ENCODE results near the gene RAMP1. TPM values are rescaled to one million over a fixed set of nuclear protein-coding genes. Genes with fewer than 3 reads are reported as not detected.

RAMP1 gene
- 10 to 100 TPM in 1 of 2 donors, 1 to 10 TPM in 1; 2.7 to 27.2 TPM for total RNA-seq

DNA sequence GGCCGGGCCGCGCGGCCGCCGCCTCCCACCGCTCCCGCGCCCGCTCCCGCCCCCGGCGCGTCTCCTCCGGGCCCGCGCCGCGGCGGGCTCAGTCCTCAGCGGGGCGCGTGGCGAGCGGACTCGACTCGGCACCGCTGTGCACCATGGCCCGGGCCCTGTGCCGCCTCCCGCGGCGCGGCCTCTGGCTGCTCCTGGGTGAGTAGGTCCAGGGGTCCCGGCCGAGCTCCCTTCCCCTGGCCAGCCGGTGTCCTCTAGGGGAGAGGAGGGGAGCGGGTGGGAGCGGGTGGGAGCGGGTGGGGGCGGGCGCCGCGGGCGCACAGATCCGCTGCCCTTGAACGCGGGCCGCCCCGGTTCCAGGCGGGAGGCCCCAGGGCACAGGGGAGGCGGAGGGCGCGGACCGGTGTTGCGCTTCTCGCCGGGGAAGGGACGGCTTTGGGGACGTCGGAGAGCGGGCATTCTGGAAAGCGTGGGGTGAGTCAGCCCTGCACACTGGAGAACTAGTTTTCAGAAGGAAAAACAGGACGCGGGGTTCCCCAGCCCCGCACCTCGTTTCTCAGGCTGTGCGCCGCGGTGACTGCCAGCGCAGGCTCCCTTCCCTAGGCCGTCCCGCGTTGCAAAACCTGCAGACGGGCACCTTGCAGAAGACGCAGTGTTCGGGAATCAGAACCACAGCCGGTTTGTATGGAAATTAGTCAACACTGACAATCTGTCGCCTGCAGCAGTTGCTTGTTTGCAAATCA is at the start of gene RAMP1:
Gene RAMP1 (plus strand): TSS at position 91 of the 740 bp plus-strand sequence. CDS start 53 bp downstream, at position 144.
- Histone ChIP-seq H3K27me3 (no peaks in the 10 kb centered on the region), H3K9me3 (no peaks in the 10 kb centered on the region), H3K27ac (peak within 1 kb of the TSS; percentile 53), H3K36me3 (no peaks in the 10 kb centered on the region), H3K4me1 (no peaks in the 10 kb centered on the region), H3K9ac (ENCODE audit: low read depth in 2 of 2, low read length in 2 of 2) (peak within 1 kb of the TSS; percentile 8 to 40), H3K4me3 (peak within 1 kb of the TSS; percentile 40)
- no peak for DNase-seq
- TF ChIP-seq, protein P1, sequence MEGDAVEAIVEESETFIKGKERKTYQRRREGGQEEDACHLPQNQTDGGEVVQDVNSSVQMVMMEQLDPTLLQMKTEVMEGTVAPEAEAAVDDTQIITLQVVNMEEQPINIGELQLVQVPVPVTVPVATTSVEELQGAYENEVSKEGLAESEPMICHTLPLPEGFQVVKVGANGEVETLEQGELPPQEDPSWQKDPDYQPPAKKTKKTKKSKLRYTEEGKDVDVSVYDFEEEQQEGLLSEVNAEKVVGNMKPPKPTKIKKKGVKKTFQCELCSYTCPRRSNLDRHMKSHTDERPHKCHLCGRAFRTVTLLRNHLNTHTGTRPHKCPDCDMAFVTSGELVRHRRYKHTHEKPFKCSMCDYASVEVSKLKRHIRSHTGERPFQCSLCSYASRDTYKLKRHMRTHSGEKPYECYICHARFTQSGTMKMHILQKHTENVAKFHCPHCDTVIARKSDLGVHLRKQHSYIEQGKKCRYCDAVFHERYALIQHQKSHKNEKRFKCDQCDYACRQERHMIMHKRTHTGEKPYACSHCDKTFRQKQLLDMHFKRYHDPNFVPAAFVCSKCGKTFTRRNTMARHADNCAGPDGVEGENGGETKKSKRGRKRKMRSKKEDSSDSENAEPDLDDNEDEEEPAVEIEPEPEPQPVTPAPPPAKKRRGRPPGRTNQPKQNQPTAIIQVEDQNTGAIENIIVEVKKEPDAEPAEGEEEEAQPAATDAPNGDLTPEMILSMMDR (IDR thresholded peaks at IDR 0.05): no peak
- intact Hi-C loops (cut with DNase I): loop anchor here (5.0 kb wide), 2 partner anchors 248 to 403 kb away; no protein-coding TSS in a partner anchor

DNA sequence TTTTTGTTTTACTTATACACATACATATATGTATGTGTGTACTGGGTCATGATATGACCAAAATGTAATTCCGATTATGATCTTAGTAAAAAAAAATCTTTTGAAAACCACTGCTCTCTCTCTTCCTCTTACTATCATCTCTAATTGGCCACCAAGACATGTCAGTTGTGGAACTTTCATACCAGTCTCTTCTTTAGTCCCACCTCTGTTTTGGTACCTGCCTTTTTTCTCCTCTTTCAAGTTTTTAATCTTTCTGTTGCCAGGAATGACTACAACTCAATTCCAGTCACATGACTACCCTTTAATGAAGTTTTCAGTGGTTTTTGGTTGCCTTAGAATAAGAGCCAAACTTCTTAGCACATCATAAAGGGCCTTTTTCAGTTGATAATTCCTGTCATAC is 43.8 kb upstream of the RAMP1 start:
- no peak overlapping the region for H3K4me3 ChIP-seq
- H3K27ac ChIP-seq: no peak overlapping the region
- H3K36me3 ChIP-seq: no peaks in the 10 kb centered on the region
- DNase-seq: no peak
- no peak overlapping the region for H3K9ac ChIP-seq (ENCODE audit: low read depth in 2 of 2, low read length in 2 of 2)
- intact Hi-C loops (cut with DNase I): no loop called here
- no peaks in the 10 kb centered on the region for H3K4me1 ChIP-seq
- TF ChIP-seq, protein P1 (IDR thresholded peaks at IDR 0.05): no peak
- no peaks in the 10 kb centered on the region for H3K27me3 ChIP-seq
- no peaks in the 10 kb centered on the region for H3K9me3 ChIP-seq

DNA sequence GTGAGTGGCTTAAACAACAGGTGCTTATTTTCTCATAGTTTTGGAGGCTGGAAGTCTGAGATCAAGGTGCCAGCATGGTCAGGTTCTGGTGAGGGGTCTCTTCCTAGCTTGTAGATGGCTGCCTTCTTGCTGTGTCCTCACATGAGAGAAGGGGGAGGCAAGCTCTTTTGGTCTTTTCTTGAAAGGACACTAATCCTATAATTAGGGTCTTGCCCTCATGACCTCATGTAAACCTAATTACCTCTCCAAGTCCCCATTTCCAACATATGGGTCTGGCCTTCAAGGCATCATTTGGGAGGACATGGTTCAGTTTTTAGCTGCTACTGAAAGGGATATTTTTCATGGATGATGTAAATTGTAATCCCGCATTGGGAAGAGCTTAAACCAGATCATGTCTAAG is 42.9 kb upstream of the RAMP1 start:
- Histone ChIP-seq H3K9ac (ENCODE audit: low read depth in 2 of 2, low read length in 2 of 2) (no peak overlapping the region), H3K4me1 (no peaks in the 10 kb centered on the region), H3K27ac (no peak overlapping the region), H3K36me3 (no peaks in the 10 kb centered on the region), H3K27me3 (no peaks in the 10 kb centered on the region), H3K4me3 (no peak overlapping the region), H3K9me3 (no peaks in the 10 kb centered on the region)
- no peak for DNase-seq
- TF ChIP-seq, protein P1 (IDR thresholded peaks at IDR 0.05): no peak
- intact Hi-C loops (cut with DNase I): no loop called here

DNA sequence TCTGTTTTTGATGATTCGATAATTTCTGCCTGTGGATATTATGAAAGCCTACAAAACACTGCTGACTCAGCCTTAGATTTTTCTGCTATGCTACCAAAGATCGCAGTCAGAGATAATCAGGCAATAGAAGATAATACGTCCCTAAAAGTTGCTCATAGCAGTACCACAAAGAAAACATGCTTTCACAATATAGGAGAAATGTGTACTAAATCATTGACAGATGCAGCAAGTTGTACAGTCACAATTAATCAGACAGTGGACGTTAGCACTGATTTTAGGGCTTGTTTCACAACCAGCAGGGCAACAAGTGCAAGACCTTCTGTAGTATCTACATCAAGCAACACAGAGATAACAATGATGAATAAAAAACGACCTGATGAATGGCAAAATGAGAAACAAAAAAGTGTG is 41.4 kb upstream of the RAMP1 start:
- TF ChIP-seq, protein P1 (IDR thresholded peaks at IDR 0.05): no peak
- H3K4me1 ChIP-seq: no peaks in the 10 kb centered on the region
- H3K4me3 ChIP-seq: no peak overlapping the region
- no peak for DNase-seq
- intact Hi-C loops (cut with DNase I): no loop called here
- H3K9me3 ChIP-seq: no peaks in the 10 kb centered on the region
- no peaks in the 10 kb centered on the region for H3K36me3 ChIP-seq
- no peaks in the 10 kb centered on the region for H3K27me3 ChIP-seq
- H3K9ac ChIP-seq (ENCODE audit: low read depth in 2 of 2, low read length in 2 of 2): no peak overlapping the region
- no peak overlapping the region for H3K27ac ChIP-seq

DNA sequence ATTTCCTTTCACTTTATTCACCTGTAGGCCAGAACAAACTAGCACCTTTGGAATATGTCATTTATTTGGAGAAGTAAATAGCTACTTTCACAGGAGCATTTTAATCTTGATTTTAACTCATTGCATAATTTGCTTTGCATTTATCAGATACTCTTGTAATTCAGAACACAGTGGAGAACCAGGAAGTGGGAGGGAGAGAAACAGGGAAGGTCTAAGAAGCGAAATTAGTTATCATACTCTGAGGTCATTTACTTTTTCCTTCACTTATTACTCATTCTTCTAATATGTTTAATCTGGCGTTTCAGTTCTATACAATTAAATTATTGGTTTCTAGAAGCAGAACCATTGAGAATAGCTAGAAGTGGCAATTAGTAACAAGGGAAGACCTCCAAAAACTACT is 40.2 kb upstream of the RAMP1 start:
- no peaks in the 10 kb centered on the region for H3K36me3 ChIP-seq
- TF ChIP-seq, protein P1 (IDR thresholded peaks at IDR 0.05): no peak
- intact Hi-C loops (cut with DNase I): no loop called here
- no peak for DNase-seq
- H3K4me1 ChIP-seq: no peaks in the 10 kb centered on the region
- no peak overlapping the region for H3K27ac ChIP-seq
- no peak overlapping the region for H3K9ac ChIP-seq (ENCODE audit: low read depth in 2 of 2, low read length in 2 of 2)
- no peaks in the 10 kb centered on the region for H3K9me3 ChIP-seq
- H3K4me3 ChIP-seq: no peak overlapping the region
- H3K27me3 ChIP-seq: no peaks in the 10 kb centered on the region
